ENCODE data around the gene ST7.

DNA sequence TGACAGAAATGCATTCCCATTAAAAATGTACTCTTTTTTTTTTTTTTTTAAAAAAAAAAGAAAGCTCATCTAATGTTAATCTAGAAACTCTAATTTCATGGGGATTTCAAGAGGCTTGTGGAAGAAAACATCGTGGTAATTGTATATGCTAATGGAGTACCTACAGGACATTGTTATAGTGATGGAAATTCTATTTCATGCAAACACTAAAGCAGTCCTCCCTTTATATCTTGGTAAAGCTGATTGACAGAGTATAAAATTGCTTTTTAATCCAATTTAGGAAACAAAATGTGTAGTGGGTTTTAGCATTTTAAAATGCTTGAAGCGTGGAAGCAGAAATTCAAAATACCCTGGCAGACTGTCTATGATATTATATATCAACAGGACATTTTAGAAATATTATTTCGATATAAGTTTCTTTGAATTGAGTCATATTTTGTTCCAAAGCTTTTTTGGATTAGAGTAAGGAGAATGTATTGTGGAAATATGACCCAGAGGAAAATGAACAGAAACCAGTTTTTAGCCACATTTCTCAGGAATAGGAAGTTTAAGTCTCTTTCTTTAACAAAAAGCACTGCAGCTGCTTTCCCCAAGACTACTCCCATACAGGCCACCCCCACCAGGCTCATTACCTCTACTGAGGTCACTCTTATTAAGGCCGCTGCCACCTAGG is 247.6 kb downstream of the ST7 start:
- no peak for TF ChIP-seq GATA2 (IDR thresholded peaks at IDR 0.05; ENCODE audit: low read depth, low read length)
- TF ChIP-seq GATA3 (IDR thresholded peaks at IDR 0.05; ENCODE audit: low read depth, low read length): no peak

Measured in SH-SY5Y (cell line).